ENCODE data around the gene SCIN.

DNA sequence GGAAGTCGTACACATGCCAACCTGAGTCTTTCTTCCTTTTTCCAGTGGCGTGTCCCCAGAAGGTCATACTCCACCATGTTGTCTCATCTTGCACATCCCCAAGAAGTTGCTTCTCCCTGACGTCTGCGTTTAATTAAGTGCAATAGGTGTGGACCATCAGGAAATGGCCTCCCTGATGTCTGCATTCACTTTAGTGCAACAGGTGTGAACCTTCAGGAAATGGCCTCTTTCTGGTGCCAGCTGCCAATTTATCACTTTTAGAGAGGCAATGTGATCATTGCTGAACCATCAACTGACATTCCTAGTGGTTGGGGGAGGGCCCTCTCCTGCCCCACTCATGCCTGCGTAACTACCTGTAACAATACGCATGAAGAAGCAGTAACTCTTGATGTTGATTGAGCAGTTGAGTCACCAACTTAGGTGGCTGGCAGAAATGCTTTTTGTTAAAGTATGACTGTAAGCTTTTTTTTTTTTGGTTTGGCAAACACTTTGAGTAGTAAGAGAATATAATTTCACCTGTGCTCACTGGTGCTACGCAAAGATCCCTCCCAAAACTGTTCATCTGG lies 25.8 kb downstream of the SCIN start:
- TF ChIP-seq GATA3 (IDR thresholded peaks at IDR 0.05; ENCODE audit: low read depth, low read length) (no peak), GATA2 (IDR thresholded peaks at IDR 0.05; ENCODE audit: low read depth, low read length) (no peak)

Measured in SH-SY5Y (cell line).